ENCODE measurements around the gene SETD3.

DNA sequence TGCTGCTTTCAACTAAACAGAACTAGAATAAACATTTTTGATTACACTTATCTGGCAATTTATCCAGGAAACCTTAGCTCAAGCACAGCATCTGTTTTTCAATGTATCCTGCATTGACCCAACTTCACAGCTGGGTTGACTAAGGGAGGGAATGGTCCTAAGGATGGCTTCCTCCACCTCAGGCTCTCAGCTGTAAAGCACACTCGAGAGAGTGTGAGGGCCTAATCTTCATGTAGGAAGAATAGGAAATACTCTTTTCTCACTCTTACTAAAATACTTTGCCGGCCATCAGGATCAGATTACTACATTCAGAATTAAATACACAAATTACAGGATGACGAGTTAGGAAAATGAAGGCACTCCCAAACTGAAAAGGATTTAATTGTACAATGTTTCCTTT lies 7.2 kb downstream of the SETD3 start:
- TF ChIP-seq, protein P1, sequence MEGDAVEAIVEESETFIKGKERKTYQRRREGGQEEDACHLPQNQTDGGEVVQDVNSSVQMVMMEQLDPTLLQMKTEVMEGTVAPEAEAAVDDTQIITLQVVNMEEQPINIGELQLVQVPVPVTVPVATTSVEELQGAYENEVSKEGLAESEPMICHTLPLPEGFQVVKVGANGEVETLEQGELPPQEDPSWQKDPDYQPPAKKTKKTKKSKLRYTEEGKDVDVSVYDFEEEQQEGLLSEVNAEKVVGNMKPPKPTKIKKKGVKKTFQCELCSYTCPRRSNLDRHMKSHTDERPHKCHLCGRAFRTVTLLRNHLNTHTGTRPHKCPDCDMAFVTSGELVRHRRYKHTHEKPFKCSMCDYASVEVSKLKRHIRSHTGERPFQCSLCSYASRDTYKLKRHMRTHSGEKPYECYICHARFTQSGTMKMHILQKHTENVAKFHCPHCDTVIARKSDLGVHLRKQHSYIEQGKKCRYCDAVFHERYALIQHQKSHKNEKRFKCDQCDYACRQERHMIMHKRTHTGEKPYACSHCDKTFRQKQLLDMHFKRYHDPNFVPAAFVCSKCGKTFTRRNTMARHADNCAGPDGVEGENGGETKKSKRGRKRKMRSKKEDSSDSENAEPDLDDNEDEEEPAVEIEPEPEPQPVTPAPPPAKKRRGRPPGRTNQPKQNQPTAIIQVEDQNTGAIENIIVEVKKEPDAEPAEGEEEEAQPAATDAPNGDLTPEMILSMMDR (IDR thresholded peaks at IDR 0.05): no peak
- TF ChIP-seq POLR2A (IDR thresholded peaks at IDR 0.05): no peak
